Colonic mucosa (tissue), 4 donors: ENCODE results near the gene AFTPH. TPM values are rescaled to one million over a fixed set of nuclear protein-coding genes. Genes with fewer than 3 reads are reported as not detected.

Source experiments
- DNase-seq: peaks from one replicate; pipeline ENCODE4 v3.0.0-alpha.2; 2020
- H3K27ac ChIP-seq: fragments of 200-600 bp; one replicate; pipeline ENCODE4 v1.8.0; 2021
- H3K27me3 ChIP-seq: fragments of 200-600 bp; one replicate; pipeline ENCODE4 v1.8.0; 2021
- H3K36me3 ChIP-seq: fragments of 200-600 bp; one replicate; pipeline ENCODE4 v1.8.0; 2021
- H3K4me1 ChIP-seq: fragments of 200-600 bp; one replicate; pipeline ENCODE4 v1.8.0; 2021; ENCODE audit warnings: mild to moderate bottlenecking
- H3K4me3 ChIP-seq: fragments of 200-600 bp; one replicate; pipeline ENCODE4 v1.8.0; 2021
- H3K9ac ChIP-seq, 2 donors: one replicate each; pipeline ENCODE4 v1.7.0; 2013; ENCODE audit warnings: control low read depth in 2 of 2, low read depth in 2 of 2, low read length in 2 of 2
- H3K9me3 ChIP-seq: fragments of 200-600 bp; one replicate; pipeline ENCODE4 v1.8.0; 2021
- intact Hi-C: fragments of 100-400 bp; cut with DNase I; formaldehyde crosslinking; loops from one replicate; pipeline ENCODE4 v1.14.1; 2022
- total RNA-seq, 2 donors: library from RNA; stranded (reverse); fragmentation: NEBNext Ultra II Directional in 1 of 2; extraction: Animal tissue kit (Norgen Biotek cat#: 25700) in 1 of 2; gene quantifications; one replicate each; pipeline ENCODE4 v1.2.1, GENCODE V29; 2021
- TF ChIP-seq, protein P1 (sequence below): fragments of 200-600 bp; IDR thresholded peaks from one replicate; pipeline ENCODE4 v1.8.0; 2022; ENCODE audit warnings: antibody characterized with exemption, mild to moderate bottlenecking
- donor health status: healthy.
- donor health status: DM: no; HTN: no; CAD: no.
- donor health status: DM: no; HTN: no; CAD: no.

Gene AFTPH
- total RNA-seq, 2 donors from 2014 or later: 49.4 to 67.3 TPM

DNA sequence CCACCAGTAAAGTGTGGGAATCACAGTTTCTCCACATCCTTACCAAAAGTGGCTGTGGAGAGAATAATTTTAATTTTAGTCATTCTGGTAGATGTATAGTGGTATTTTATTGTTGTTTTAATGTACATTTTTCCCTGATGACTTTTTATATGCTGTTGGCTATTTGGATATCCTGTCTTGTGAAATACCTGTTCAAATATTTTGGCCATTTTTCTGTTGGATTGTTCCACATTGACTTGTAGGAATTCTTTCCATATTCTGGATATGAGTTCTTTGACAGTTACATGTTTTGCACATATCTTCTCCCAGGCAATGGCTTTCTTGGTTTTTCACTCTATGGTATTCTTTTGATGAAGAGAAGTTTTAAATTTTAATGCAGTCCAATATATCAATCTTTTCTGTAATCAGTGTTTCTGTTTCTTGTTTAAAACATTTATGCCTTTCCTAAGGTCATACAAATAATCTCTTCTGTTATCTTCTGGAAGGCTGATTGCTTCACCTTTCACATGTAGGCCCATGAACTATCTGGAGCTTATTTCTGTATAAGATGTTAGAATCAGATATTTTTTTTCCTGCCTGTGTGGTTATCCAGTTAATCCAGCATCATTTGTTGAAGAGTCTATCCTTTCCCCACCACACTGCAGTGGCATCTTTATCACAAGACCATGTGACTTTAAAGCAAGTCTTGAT is 19.0 kb downstream of the AFTPH start:
- intact Hi-C loops: no loop called here
- H3K27ac ChIP-seq: peak overlapping the region; percentile 2
- DNase-seq: no peak

DNA sequence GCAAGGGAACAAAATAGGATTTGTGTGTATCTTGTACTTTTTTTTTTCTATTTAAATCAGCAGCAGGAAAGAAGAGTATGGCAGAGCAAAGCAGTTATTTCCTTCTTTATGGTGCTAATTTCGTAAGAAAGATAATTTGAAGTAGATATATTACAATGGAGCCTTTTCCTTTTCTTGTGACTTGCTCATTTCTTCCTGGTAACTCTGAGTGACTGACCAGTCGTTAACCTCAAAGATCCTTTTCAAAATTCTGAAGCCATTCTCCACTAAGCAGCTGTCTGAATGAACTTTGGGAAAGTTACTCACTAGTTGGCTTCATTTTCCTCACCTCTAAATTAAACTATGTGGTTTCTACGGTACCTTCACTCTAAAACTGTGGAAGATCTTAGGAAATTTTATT is 24.6 kb downstream of the AFTPH start:
- TF ChIP-seq, protein P1, sequence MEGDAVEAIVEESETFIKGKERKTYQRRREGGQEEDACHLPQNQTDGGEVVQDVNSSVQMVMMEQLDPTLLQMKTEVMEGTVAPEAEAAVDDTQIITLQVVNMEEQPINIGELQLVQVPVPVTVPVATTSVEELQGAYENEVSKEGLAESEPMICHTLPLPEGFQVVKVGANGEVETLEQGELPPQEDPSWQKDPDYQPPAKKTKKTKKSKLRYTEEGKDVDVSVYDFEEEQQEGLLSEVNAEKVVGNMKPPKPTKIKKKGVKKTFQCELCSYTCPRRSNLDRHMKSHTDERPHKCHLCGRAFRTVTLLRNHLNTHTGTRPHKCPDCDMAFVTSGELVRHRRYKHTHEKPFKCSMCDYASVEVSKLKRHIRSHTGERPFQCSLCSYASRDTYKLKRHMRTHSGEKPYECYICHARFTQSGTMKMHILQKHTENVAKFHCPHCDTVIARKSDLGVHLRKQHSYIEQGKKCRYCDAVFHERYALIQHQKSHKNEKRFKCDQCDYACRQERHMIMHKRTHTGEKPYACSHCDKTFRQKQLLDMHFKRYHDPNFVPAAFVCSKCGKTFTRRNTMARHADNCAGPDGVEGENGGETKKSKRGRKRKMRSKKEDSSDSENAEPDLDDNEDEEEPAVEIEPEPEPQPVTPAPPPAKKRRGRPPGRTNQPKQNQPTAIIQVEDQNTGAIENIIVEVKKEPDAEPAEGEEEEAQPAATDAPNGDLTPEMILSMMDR: no peak
- intact Hi-C loops: no loop called here

More for the DNA sequence above, 19.0 kb downstream of the AFTPH start:
- TF ChIP-seq, protein P1: no peak
- H3K27me3 ChIP-seq: no peaks in the 10 kb centered on the region
- no peak overlapping the region for H3K9ac ChIP-seq
- H3K9me3 ChIP-seq: no peaks in the 10 kb centered on the region
- no peaks in the 10 kb centered on the region for H3K36me3 ChIP-seq
- H3K4me3 ChIP-seq: no peak overlapping the region
- H3K4me1 ChIP-seq: no peaks in the 10 kb centered on the region

DNA sequence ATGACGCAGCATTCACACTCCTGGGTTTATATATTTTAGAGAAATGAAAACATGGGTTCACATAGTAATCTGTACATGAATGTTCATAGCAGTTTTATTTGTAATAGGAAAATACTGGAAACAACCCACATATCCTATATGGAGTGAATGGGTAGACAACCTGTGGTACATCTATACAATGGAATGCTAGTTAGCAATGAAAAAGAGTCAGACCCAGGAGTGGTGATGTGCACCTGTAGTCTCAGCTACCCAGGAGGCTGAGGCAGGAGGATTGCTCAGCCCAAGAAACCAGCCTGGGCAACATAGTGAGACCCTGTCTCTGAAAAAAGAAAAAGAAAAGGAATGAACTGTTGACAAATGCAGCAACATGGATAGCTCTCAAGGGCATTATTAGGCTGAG is 25.9 kb downstream of the AFTPH start:
- DNase-seq: no peak
- no peak overlapping the region for H3K4me3 ChIP-seq
- H3K27me3 ChIP-seq: no peaks in the 10 kb centered on the region
- H3K27ac ChIP-seq: no peak overlapping the region
- H3K9ac ChIP-seq: no peak overlapping the region
- intact Hi-C loops: no loop called here
- peaks cover 5% of the 10 kb centered on the region for H3K4me1 ChIP-seq
- no peaks in the 10 kb centered on the region for H3K9me3 ChIP-seq
- H3K36me3 ChIP-seq: no peaks in the 10 kb centered on the region
- TF ChIP-seq, protein P1: no peak

More for the DNA sequence above, 24.6 kb downstream of the AFTPH start:
- Histone ChIP-seq H3K36me3 (no peaks in the 10 kb centered on the region), H3K4me3 (no peak overlapping the region), H3K9me3 (no peaks in the 10 kb centered on the region), H3K27ac (no peak overlapping the region), H3K4me1 (peaks cover 5% of the 10 kb centered on the region), H3K9ac (no peak overlapping the region), H3K27me3 (no peaks in the 10 kb centered on the region)
- no peak for DNase-seq

DNA sequence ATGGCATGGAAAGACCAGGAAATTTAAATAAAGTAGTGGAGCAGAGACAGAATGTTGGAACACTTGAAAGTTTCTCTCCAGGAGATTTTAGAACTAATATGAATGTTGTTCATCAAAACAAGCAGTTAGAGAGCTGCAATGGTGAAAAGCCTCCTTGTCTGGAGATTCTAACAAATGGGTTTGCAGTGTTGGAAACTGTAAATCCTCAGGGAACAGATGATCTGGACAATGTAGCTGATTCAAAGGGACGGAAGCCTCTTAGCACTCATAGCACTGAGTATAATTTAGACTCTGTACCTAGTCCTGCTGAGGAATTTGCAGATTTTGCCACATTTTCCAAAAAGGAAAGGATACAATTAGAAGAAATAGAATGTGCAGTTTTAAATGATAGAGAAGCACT is 27.7 kb downstream of the AFTPH start:
- TF ChIP-seq, protein P1: no peak
- Histone ChIP-seq H3K4me1 (peaks cover 5% of the 10 kb centered on the region), H3K27me3 (no peaks in the 10 kb centered on the region), H3K4me3 (no peak overlapping the region), H3K27ac (no peak overlapping the region), H3K9me3 (no peaks in the 10 kb centered on the region), H3K36me3 (no peaks in the 10 kb centered on the region), H3K9ac (no peak overlapping the region)
- intact Hi-C loops: no loop called here
- DNase-seq: no peak

DNA sequence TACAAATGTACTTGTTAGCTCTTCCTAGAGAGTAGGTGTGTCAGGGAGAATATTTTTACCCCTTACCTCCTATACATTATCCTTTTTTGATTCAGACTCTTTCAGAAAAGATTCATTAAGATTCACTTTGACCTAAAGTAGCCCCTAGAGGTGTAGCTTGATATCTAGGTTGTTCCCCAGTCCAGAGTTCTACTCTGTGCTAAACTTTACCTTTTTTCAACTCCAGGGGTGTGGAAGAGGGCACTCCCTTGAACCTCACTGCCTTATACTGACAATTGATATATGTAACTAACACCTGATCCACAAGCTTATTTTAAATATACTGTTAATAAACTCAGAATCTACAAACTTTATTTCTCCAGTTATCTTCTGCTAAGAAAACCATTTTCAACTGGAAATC is 30.0 kb downstream of the AFTPH start:
- Histone ChIP-seq H3K9ac (no peak overlapping the region), H3K36me3 (no peaks in the 10 kb centered on the region), H3K4me3 (no peak overlapping the region), H3K9me3 (no peaks in the 10 kb centered on the region), H3K27me3 (no peaks in the 10 kb centered on the region), H3K27ac (no peak overlapping the region), H3K4me1 (no peaks in the 10 kb centered on the region)
- no peak for DNase-seq
- intact Hi-C loops: no loop called here
- TF ChIP-seq, protein P1: no peak
